K562 (cell line): ENCODE results near the gene PDHX. TPM values are rescaled to one million over a fixed set of nuclear protein-coding genes. Genes with fewer than 3 reads are reported as not detected.
A peak's percentile ranks its signal among the peaks of the same experiment; 100 is the strongest.

Experiments
- CCAR2 ChIP-seq: fragments of 200-400 bp; formaldehyde crosslinking; IDR thresholded peaks from 2 replicates; pipeline ENCODE4 v1.6.1; 2017; ENCODE audit warnings: mild to moderate bottlenecking, low read depth, low read length
- CHD7 ChIP-seq: fragments of 200-600 bp; sonication (generic); IDR thresholded peaks from one replicate; pipeline ENCODE4 v1.6.1; 2012; ENCODE audit warnings: mild to moderate bottlenecking, low read depth, low read length, inconsistent platforms
- EP300 ChIP-seq: IDR thresholded peaks from 2 replicates; pipeline ENCODE4 v1.6.1; 2012; ENCODE audit warnings: low read length, improper control_type of control experiment
- KDM5B ChIP-seq: fragments of 200-600 bp; sonication (generic); IDR thresholded peaks from 2 replicates; pipeline ENCODE4 v1.6.1; 2012; ENCODE audit warnings: low read depth, mild to moderate bottlenecking, moderate library complexity, low read length, control low read depth, inconsistent platforms; ENCODE audit not compliant: insufficient replicate concordance
- LARP7 ChIP-seq: fragments of 450-650 bp; IDR thresholded peaks from 2 replicates; pipeline ENCODE4 v1.6.1; 2016
- SNRNP70 ChIP-seq: fragments of 200-400 bp; formaldehyde crosslinking; optimal IDR thresholded peaks from 2 replicates; pipeline ENCODE3; 2017; ENCODE audit warnings: low read depth, low read length
- SOX6 ChIP-seq: fragments of 450-650 bp; IDR thresholded peaks from 2 replicates; pipeline ENCODE4 v1.6.1; 2014; ENCODE audit warnings: mild to moderate bottlenecking
- ZBTB11 ChIP-seq, 3 experiments: fragments of 200-800 bp in 1 of 3; fragments of 250-450 bp in 1 of 3; fragments of 450-650 bp in 1 of 3; sonication (Bioruptor Pico) in 1 of 3; sonication (Bioruptor generic) in 1 of 3; formaldehyde crosslinking in 1 of 3; IDR thresholded peaks; 2 replicates each; pipeline versions ENCODE4 v1.6.1 to v1.8.0; 2016 to 2022; ENCODE audit warnings: mild to moderate bottlenecking in 2 of 3, missing genetic modification characterization in 2 of 3, missing compliant biosample characterization in 1 of 3, moderate library complexity in 1 of 3
- ZFX ChIP-seq: sonication (generic); formaldehyde crosslinking; IDR thresholded peaks from 2 replicates; pipeline ENCODE4 v1.8.0; 2022; ENCODE audit warnings: mild to moderate bottlenecking, missing genetic modification reagents, moderate library complexity
- ZNF655 ChIP-seq: fragments of 250-450 bp; sonication (Bioruptor Pico); IDR thresholded peaks from 2 replicates; pipeline ENCODE4 v1.5.0; 2021
- polyA plus RNA-seq, 8 experiments: library from polyadenylated mRNA; depleted of rRNA in 4 of 8; stranded (reverse) in 5 of 8; unstranded in 3 of 8; fragments of >200 nt; fragmentation: Nextera tagmentation in 2 of 8; fragmentation: Illumina TruSeq in 1 of 8; extraction: Ambion mirVana in 2 of 8; extraction: Trizol in 1 of 8; gene quantifications; 2 replicates each; pipeline versions ENCODE4 v1.2.1 to v1.2.3, GENCODE V29; 2011 to 2014; ENCODE audit warnings: inconsistent platforms in 1 of 8, missing spikeins in 1 of 8
- total RNA-seq, 7 experiments: library from RNA; depleted of rRNA in 6 of 7; stranded (reverse); fragments of >200 nt in 6 of 7; fragmentation: Illumina TruSeq in 2 of 7; extraction: Trizol in 2 of 7; gene quantifications; 2 replicates each; pipeline versions ENCODE4 v1.2.1 to v1.2.3, GENCODE V29; 2011 to 2021; ENCODE audit warnings: low replicate concordance in 1 of 7

PDHX gene
- total and polyA plus RNA-seq, 9 of the 15 experiments (the other 6 are each of a cell fraction or from before 2014, with no cell fraction given) = 20.8 to 43.5 (median 31.2) TPM

GRCh38 chr11:34916843-34917770 is 689 bp downstream of the PDHX start (continued):
- TF ChIP-seq SOX6 (no peak; the same call in 1 of the 2 replicates), EP300 (no peak), CCAR2 (no peak), ZBTB11 (CRISPR knock-in tag; IDR thresholded peaks at IDR 0.05) (no peak), CHD7 (no peak), ZNF655 (CRISPR knock-in tag) (no peak), LARP7 (no peak), SNRNP70 (no peak), ZFX (peak; percentile 2; the same call in 1 of the 2 replicates), KDM5B (no peak)
